Liver (tissue), 9 donors: ENCODE results near the gene CDH4. TPM values are rescaled to one million over a fixed set of nuclear protein-coding genes. Genes with fewer than 3 reads are reported as not detected.

Experiments
- DNase-seq: peaks from one replicate; pipeline ENCODE4 v3.0.0-alpha.2; 2017; ENCODE audit warnings: low spot score
- H3K27ac ChIP-seq, 2 donors: one replicate each; pipeline ENCODE4 v1.7.0; 2013; ENCODE audit warnings: inconsistent platforms in 2 of 2, low read length in 2 of 2, control low read depth in 1 of 2, low read depth in 1 of 2, mild to moderate bottlenecking in 1 of 2
- H3K27me3 ChIP-seq, 4 donors: one replicate each; pipeline versions ENCODE4 v1.6.1 to v1.7.0; 2013; ENCODE audit warnings: low read length in 3 of 4, inconsistent platforms in 1 of 4, mild to moderate bottlenecking in 1 of 4, moderate library complexity in 1 of 4; ENCODE audit not compliant: control insufficient read depth in 4 of 4, insufficient read depth in 4 of 4
- H3K36me3 ChIP-seq, 4 donors: one replicate each; pipeline versions ENCODE4 v1.6.1 to v1.7.0; 2013; ENCODE audit warnings: low read length in 3 of 4, mild to moderate bottlenecking in 3 of 4, low read depth in 1 of 4, moderate library complexity in 1 of 4; ENCODE audit not compliant: control insufficient read depth in 4 of 4, insufficient read depth in 3 of 4
- H3K4me1 ChIP-seq, 4 donors: one replicate each; pipeline versions ENCODE4 v1.6.1 to v1.7.0; 2013; ENCODE audit warnings: low read length in 3 of 4, mild to moderate bottlenecking in 3 of 4, moderate library complexity in 1 of 4; ENCODE audit not compliant: control insufficient read depth in 4 of 4, insufficient read depth in 4 of 4
- H3K4me3 ChIP-seq, 3 donors: one replicate each; pipeline versions ENCODE4 v1.6.1 to v1.7.0; 2013; ENCODE audit warnings: low read length in 3 of 3, control low read depth in 1 of 3, low read depth in 1 of 3, mild to moderate bottlenecking in 1 of 3
- H3K9ac ChIP-seq, 2 donors: one replicate each; pipeline ENCODE4 v1.7.0; 2013; ENCODE audit warnings: low read length in 2 of 2, mild to moderate bottlenecking in 2 of 2, moderate library complexity in 2 of 2, control low read depth in 1 of 2, low read depth in 1 of 2
- H3K9me3 ChIP-seq, 4 donors: one replicate each; pipeline versions ENCODE4 v1.6.1 to v1.7.0; 2013; ENCODE audit warnings: low read length in 3 of 4; ENCODE audit not compliant: control insufficient read depth in 4 of 4
- ATF3 ChIP-seq: IDR thresholded peaks from 2 replicates; pipeline ENCODE4 v1.6.1; 2016; ENCODE audit warnings: antibody characterized with exemption
- CTCF ChIP-seq: fragments of 150-350 bp; IDR thresholded peaks from 2 replicates; pipeline ENCODE4 v1.5.1; 2017; ENCODE audit warnings: improper control_type of control experiment, low read depth, low read length; ENCODE audit not compliant: missing input control
- FOXA1 ChIP-seq: IDR thresholded peaks from 2 replicates; pipeline ENCODE4 v1.6.1; 2016; ENCODE audit warnings: antibody characterized with exemption
- FOXA2 ChIP-seq: IDR thresholded peaks from 2 replicates; pipeline ENCODE4 v1.6.1; 2016; ENCODE audit warnings: antibody characterized with exemption
- GABPA ChIP-seq, 2 donors: IDR thresholded peaks in 1 of 2; conservative IDR thresholded peaks in 1 of 2; 2 replicates each; pipeline ENCODE4 v1.6.1; 2016; ENCODE audit warnings: antibody characterized with exemption in 2 of 2, mild to moderate bottlenecking in 1 of 2, moderate library complexity in 1 of 2
- HNF4A ChIP-seq, 2 donors: conservative IDR thresholded peaks; 2 replicates each; pipeline ENCODE4 v1.6.1; 2016; ENCODE audit warnings: antibody characterized with exemption in 2 of 2, mild to moderate bottlenecking in 2 of 2
- JUND ChIP-seq, 2 donors: IDR thresholded peaks; 2 replicates each; pipeline ENCODE4 v1.6.1; 2016; ENCODE audit warnings: antibody characterized with exemption in 2 of 2
- NR2F2 ChIP-seq: IDR thresholded peaks from 2 replicates; pipeline ENCODE4 v1.6.1; 2016; ENCODE audit warnings: antibody characterized with exemption
- RXRA ChIP-seq, 2 donors: IDR thresholded peaks; 2 replicates each; pipeline ENCODE4 v1.6.1; 2017 to 2018; ENCODE audit warnings: antibody characterized with exemption in 2 of 2, mild to moderate bottlenecking in 1 of 2
- YY1 ChIP-seq: IDR thresholded peaks from 2 replicates; pipeline ENCODE4 v1.6.1; 2016; ENCODE audit warnings: antibody characterized with exemption, mild to moderate bottlenecking
- WGBS: extraction: QIAGEN DNeasy Blood & Tissue Kit; methylation state at CpG from one replicate; pipeline ENCODE4 v1.1.7; 2013; 5-methylcytosine and 5-hydroxymethylcytosine counted together
- polyA plus RNA-seq, 2 donors: library from polyadenylated mRNA; stranded (reverse) in 1 of 2; unstranded in 1 of 2; fragments of 200-250 nt in 1 of 2; fragments of >200 nt in 1 of 2; fragmentation: Nextera tagmentation in 1 of 2; extraction: Ambion mirVana in 1 of 2; gene quantifications; one replicate each; pipeline versions ENCODE4 v1.2.1 to v1.2.3, GENCODE V29; 2013 to 2015
- total RNA-seq, 2 donors: library from RNA; depleted of rRNA; stranded (reverse); fragments of >200 nt; gene quantifications; one replicate each; pipeline ENCODE4 v1.2.3, GENCODE V29; 2014
- TF ChIP-seq, protein P1 (sequence below): IDR thresholded peaks from 2 replicates; pipeline ENCODE4 v1.6.1; 2016; ENCODE audit warnings: antibody characterized with exemption, mild to moderate bottlenecking
- donor health status: healthy.
- donor health status: healthy.
- donor health status: healthy.
- donor health status: healthy.
- donor health status: healthy.

Gene CDH4
- total and polyA plus RNA-seq, 4 donors: 0.03 to 0.25 (median 0.19) TPM; not detected in 1

GRCh38 chr20:61733891-61734732 lies 482.1 kb downstream of the CDH4 start (continued):
- TF ChIP-seq YY1 (no peak), GABPA (IDR thresholded peaks at IDR 0.05 in 1 of 2, conservative IDR thresholded peaks at IDR 0.05 in 1 of 2) (no peak)
- TF ChIP-seq, protein P1, sequence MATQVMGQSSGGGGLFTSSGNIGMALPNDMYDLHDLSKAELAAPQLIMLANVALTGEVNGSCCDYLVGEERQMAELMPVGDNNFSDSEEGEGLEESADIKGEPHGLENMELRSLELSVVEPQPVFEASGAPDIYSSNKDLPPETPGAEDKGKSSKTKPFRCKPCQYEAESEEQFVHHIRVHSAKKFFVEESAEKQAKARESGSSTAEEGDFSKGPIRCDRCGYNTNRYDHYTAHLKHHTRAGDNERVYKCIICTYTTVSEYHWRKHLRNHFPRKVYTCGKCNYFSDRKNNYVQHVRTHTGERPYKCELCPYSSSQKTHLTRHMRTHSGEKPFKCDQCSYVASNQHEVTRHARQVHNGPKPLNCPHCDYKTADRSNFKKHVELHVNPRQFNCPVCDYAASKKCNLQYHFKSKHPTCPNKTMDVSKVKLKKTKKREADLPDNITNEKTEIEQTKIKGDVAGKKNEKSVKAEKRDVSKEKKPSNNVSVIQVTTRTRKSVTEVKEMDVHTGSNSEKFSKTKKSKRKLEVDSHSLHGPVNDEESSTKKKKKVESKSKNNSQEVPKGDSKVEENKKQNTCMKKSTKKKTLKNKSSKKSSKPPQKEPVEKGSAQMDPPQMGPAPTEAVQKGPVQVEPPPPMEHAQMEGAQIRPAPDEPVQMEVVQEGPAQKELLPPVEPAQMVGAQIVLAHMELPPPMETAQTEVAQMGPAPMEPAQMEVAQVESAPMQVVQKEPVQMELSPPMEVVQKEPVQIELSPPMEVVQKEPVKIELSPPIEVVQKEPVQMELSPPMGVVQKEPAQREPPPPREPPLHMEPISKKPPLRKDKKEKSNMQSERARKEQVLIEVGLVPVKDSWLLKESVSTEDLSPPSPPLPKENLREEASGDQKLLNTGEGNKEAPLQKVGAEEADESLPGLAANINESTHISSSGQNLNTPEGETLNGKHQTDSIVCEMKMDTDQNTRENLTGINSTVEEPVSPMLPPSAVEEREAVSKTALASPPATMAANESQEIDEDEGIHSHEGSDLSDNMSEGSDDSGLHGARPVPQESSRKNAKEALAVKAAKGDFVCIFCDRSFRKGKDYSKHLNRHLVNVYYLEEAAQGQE: no peak

GRCh38 chr20:61734733-61735502 lies 482.9 kb downstream of the CDH4 start:
- DNase-seq: no peak

More at GRCh38 chr20:61734733-61735502, 482.9 kb downstream of the CDH4 start:
- H3K4me3 ChIP-seq: no peak overlapping the region
- H3K27me3 ChIP-seq: no peaks in the 10 kb centered on the region
- no peaks in the 10 kb centered on the region for H3K36me3 ChIP-seq
- no peak overlapping the region for H3K9ac ChIP-seq
- no peak overlapping the region for H3K27ac ChIP-seq
- H3K4me1 ChIP-seq: peaks cover 0 to 1% (median 0%) of the 10 kb centered on the region in 4 donors
- 64% methylated on average over 26 of the region's 26 CpGs for WGBS
- TF ChIP-seq, protein P1: no peak
- TF ChIP-seq ATF3: no peak
- TF ChIP-seq NR2F2: no peak
- TF ChIP-seq JUND (IDR thresholded peaks at IDR 0.05): no peak
- no peak for TF ChIP-seq RXRA (IDR thresholded peaks at IDR 0.05)
- TF ChIP-seq HNF4A (conservative IDR thresholded peaks at IDR 0.05): no peak
- no peak for TF ChIP-seq CTCF
- no peak for TF ChIP-seq FOXA1
- TF ChIP-seq FOXA2: no peak
- H3K9me3 ChIP-seq: no peaks in the 10 kb centered on the region
